H1 (cell line): ENCODE data around the gene DIDO1. TPM values are rescaled to one million over a fixed set of nuclear protein-coding genes. Genes with fewer than 3 reads are reported as not detected.

Source experiments
- CTCF ChIA-PET: fragments of 300-600 bp; sonication (Branson Sonifier 250); formaldehyde crosslinking; loops from one replicate; lab custom pipeline; 2021; ENCODE audit not compliant: partially characterized antibody; lab: Charles Lee
- POLR2A ChIA-PET: fragments of 300-600 bp; sonication (Branson Sonifier 250); formaldehyde crosslinking; loops from one replicate; lab custom pipeline; 2021; ENCODE audit warnings: inconsistent platforms; ENCODE audit not compliant: partially characterized antibody; lab: Charles Lee
- DNase-seq, 2 experiments: peaks; one replicate each; pipeline versions ENCODE4 v3.0.0 to v3.0.0-alpha.2; 2010 to 2022; ENCODE audit warnings: low spot score in 2 of 2, low read depth in 1 of 2, mixed read lengths in 1 of 2
- FAIRE-seq: peaks from 2 replicates; lab custom pipeline; 2011; peaks lifted over from hg19 to GRCh38; lab: Jason Lieb, UNC
- H2AFZ ChIP-seq: 2 replicates; pipeline ENCODE4 v1.8.1; 2012; ENCODE audit warnings: low read length, inconsistent platforms
- H2AK5ac ChIP-seq: 2 replicates; pipeline ENCODE4 v1.6.1; 2013; ENCODE audit warnings: low read depth, low read length
- H2BK120ac ChIP-seq: replicated peaks from 2 replicates; pipeline ENCODE3; 2013; ENCODE audit warnings: low read depth, low read length, inconsistent platforms
- H2BK12ac ChIP-seq: 2 replicates; pipeline ENCODE4 v1.6.1; 2013; ENCODE audit warnings: low read depth, low read length
- H2BK15ac ChIP-seq: 2 replicates; pipeline ENCODE4 v1.6.1; 2013; ENCODE audit warnings: low read length
- H2BK20ac ChIP-seq: 2 replicates; pipeline ENCODE4 v1.6.1; 2013; ENCODE audit warnings: low read length
- H2BK5ac ChIP-seq: 2 replicates; pipeline ENCODE4 v1.6.1; 2013; ENCODE audit warnings: low read depth, low read length
- H3K14ac ChIP-seq: 2 replicates; pipeline ENCODE4 v1.6.1; 2013; ENCODE audit warnings: inconsistent platforms; ENCODE audit not compliant: insufficient read length
- H3K18ac ChIP-seq: 2 replicates; pipeline ENCODE4 v1.6.1; 2013; ENCODE audit warnings: low read length; ENCODE audit errors: extremely low read depth
- H3K23ac ChIP-seq: 2 replicates; pipeline ENCODE4 v1.6.1; 2013; ENCODE audit warnings: inconsistent platforms; ENCODE audit not compliant: insufficient read length
- H3K23me2 ChIP-seq: 2 replicates; pipeline ENCODE4 v1.6.1; 2013; ENCODE audit warnings: low read depth, low read length
- H3K27ac ChIP-seq: 2 replicates; pipeline ENCODE4 v1.6.1; 2011; ENCODE audit warnings: low read depth, low read length, inconsistent platforms
- H3K27me3 ChIP-seq, 4 experiments: replicated peaks in 1 of 4; 1 replicate in 1 of 4; 2 replicates in 3 of 4; pipeline versions ENCODE4 v1.6.1 to v1.8.1; 2011 to 2013; ENCODE audit warnings: low read length in 3 of 4, mild to moderate bottlenecking in 3 of 4, inconsistent platforms in 2 of 4, mixed read lengths in 2 of 4, moderate library complexity in 1 of 4; ENCODE audit not compliant: control insufficient read depth in 3 of 4, insufficient read depth in 3 of 4; ENCODE audit errors: extremely low read depth in 1 of 4
- H3K36me3 ChIP-seq, 4 experiments: 2 replicates each; pipeline versions ENCODE4 v1.6.1 to v1.8.1; 2011 to 2013; ENCODE audit warnings: mild to moderate bottlenecking in 4 of 4, low read length in 3 of 4, moderate library complexity in 2 of 4, control low read depth in 1 of 4, inconsistent platforms in 1 of 4; ENCODE audit not compliant: insufficient read depth in 4 of 4, control insufficient read depth in 2 of 4
- H3K4ac ChIP-seq: replicated peaks from 2 replicates; pipeline ENCODE3; 2013; ENCODE audit warnings: low read length, low read depth, mixed read lengths, inconsistent platforms; ENCODE audit not compliant: insufficient read length
- H3K4me1 ChIP-seq, 4 experiments: replicated peaks in 1 of 4; 1 replicate in 1 of 4; 2 replicates in 3 of 4; pipeline versions ENCODE4 v1.6.1 to v1.8.1; 2011 to 2013; ENCODE audit warnings: low read length in 3 of 4, inconsistent platforms in 2 of 4, mixed read lengths in 1 of 4; ENCODE audit not compliant: insufficient read depth in 4 of 4, control insufficient read depth in 3 of 4
- H3K4me2 ChIP-seq, 2 experiments: 2 replicates each; pipeline versions ENCODE4 v1.6.1 to v1.8.1; 2011 to 2013; ENCODE audit warnings: low read depth in 2 of 2, low read length in 2 of 2, control low read depth in 1 of 2, inconsistent platforms in 1 of 2, mild to moderate bottlenecking in 1 of 2; ENCODE audit not compliant: insufficient read depth in 1 of 2
- H3K4me3 ChIP-seq, 4 experiments: fragments of 200-600, 300-600 bp in 1 of 4; sonication (generic), shearing (Covaris generic), sonication (Bioruptor Twin) in 1 of 4; 2 replicates each; pipeline versions ENCODE4 v1.5.1 to v1.8.1; 2011 to 2016; ENCODE audit warnings: low read length in 4 of 4, low read depth in 3 of 4, control low read depth in 2 of 4, inconsistent platforms in 2 of 4, mild to moderate bottlenecking in 2 of 4, mixed read lengths in 1 of 4, moderate library complexity in 1 of 4; ENCODE audit not compliant: insufficient read depth in 2 of 4; ENCODE audit errors: extremely low read depth in 1 of 4
- H3K56ac ChIP-seq: replicated peaks from 2 replicates; pipeline ENCODE3; 2013; ENCODE audit warnings: low read depth, mild to moderate bottlenecking, mixed read lengths, low read length, inconsistent platforms; ENCODE audit not compliant: insufficient read length
- H3K79me1 ChIP-seq: 2 replicates; pipeline ENCODE4 v1.6.1; 2013; ENCODE audit warnings: low read depth, low read length, control low read depth
- H3K79me2 ChIP-seq, 2 experiments: 2 replicates each; pipeline versions ENCODE4 v1.6.1 to v1.8.1; 2012 to 2013; ENCODE audit warnings: low read length in 2 of 2, mild to moderate bottlenecking in 2 of 2, inconsistent platforms in 1 of 2; ENCODE audit not compliant: insufficient read depth in 2 of 2, control insufficient read depth in 1 of 2
- H3K9ac ChIP-seq, 4 experiments: replicated peaks in 1 of 4; 1 replicate in 1 of 4; 2 replicates in 3 of 4; pipeline versions ENCODE4 v1.6.1 to v1.8.1; 2011 to 2013; ENCODE audit warnings: low read depth in 3 of 4, low read length in 3 of 4, control low read depth in 2 of 4, mild to moderate bottlenecking in 2 of 4, moderate library complexity in 2 of 4, inconsistent platforms in 1 of 4; ENCODE audit errors: extremely low read depth in 1 of 4
- H3K9me3 ChIP-seq, 2 experiments: 2 replicates each; pipeline versions ENCODE4 v1.6.1 to v1.8.1; 2012 to 2013; ENCODE audit warnings: mild to moderate bottlenecking in 2 of 2, moderate library complexity in 2 of 2, control low read depth in 1 of 2, inconsistent platforms in 1 of 2, low read depth in 1 of 2, low read length in 1 of 2, mixed read lengths in 1 of 2; ENCODE audit not compliant: insufficient read depth in 2 of 2
- H4K20me1 ChIP-seq, 2 experiments: replicated peaks in 1 of 2; 2 replicates each; pipeline versions ENCODE3 to v1.8.1; 2011 to 2013; ENCODE audit warnings: inconsistent platforms in 2 of 2, low read length in 2 of 2, mild to moderate bottlenecking in 1 of 2; ENCODE audit not compliant: insufficient read depth in 2 of 2, control insufficient read depth in 1 of 2
- H4K5ac ChIP-seq: 2 replicates; pipeline ENCODE4 v1.6.1; 2013; ENCODE audit warnings: low read length, low read depth, mixed read lengths, inconsistent platforms; ENCODE audit not compliant: insufficient read length
- H4K8ac ChIP-seq: 2 replicates; pipeline ENCODE4 v1.8.0; 2013; ENCODE audit warnings: mild to moderate bottlenecking, moderate library complexity, low read length, inconsistent platforms; ENCODE audit not compliant: insufficient read depth; ENCODE audit errors: extremely low read depth
- H4K91ac ChIP-seq: replicated peaks from 2 replicates; pipeline ENCODE3; 2013; ENCODE audit warnings: low read length, mixed read lengths, inconsistent platforms; ENCODE audit not compliant: insufficient read length
- NANOG ChIP-seq: IDR thresholded peaks from 2 replicates; pipeline ENCODE4 v1.6.1; 2011; ENCODE audit warnings: low read length, low read depth, mild to moderate bottlenecking, inconsistent platforms; ENCODE audit not compliant: insufficient read depth, poor library complexity, severe bottlenecking
- SAP30 ChIP-seq: fragments of 300-600 bp; sonication (generic); IDR thresholded peaks from 2 replicates; pipeline ENCODE4 v1.7.1; 2012; ENCODE audit warnings: low read length, moderate library complexity, mild to moderate bottlenecking, inconsistent platforms; ENCODE audit not compliant: insufficient read depth, insufficient replicate concordance
- USF2 ChIP-seq: IDR thresholded peaks from 2 replicates; pipeline ENCODE4 v1.6.1; 2011; ENCODE audit warnings: low read length, improper control_type of control experiment
- WGBS, 2 experiments: shearing (Covaris generic) in 1 of 2; methylation state at CpG; one replicate each; pipeline versions ENCODE4 v1.1.6 to v1.1.7; 2013 to 2015; ENCODE audit warnings: low lambda C conversion rate in 2 of 2, mixed read lengths in 2 of 2, inconsistent platforms in 1 of 2, low coverage in 1 of 2, missing lambda C conversion rate in 1 of 2; ENCODE audit not compliant: insufficient replicate concordance in 2 of 2, insufficient coverage in 1 of 2, insufficient read length in 1 of 2; ENCODE audit errors: extremely low coverage in 1 of 2, missing lambda C conversion rate in 1 of 2; 5-methylcytosine and 5-hydroxymethylcytosine counted together
- polyA plus RNA-seq, 7 experiments: library from polyadenylated mRNA; depleted of rRNA in 3 of 7; stranded (reverse) in 5 of 7; unstranded in 2 of 7; fragments of >200 nt in 5 of 7; fragments of 200-250 nt in 2 of 7; gene quantifications; 1 replicate in 5 of 7; 2 replicates in 1 of 7; 4 replicates in 1 of 7; pipeline versions ENCODE4 v1.2.1 to v1.2.3, GENCODE V29; 2011 to 2013; ENCODE audit warnings: missing spikeins in 2 of 7, mixed read lengths in 2 of 7
- total RNA-seq: library from RNA; stranded (reverse); fragmentation: NEBNext Ultra II Directional; extraction: Animal tissue kit (Norgen Biotek cat#: 25700); gene quantifications from 2 replicates; pipeline ENCODE4 v1.2.1, GENCODE V29; 2021

Gene DIDO1
- total and polyA plus RNA-seq, 2 of the 8 experiments (the other 6 are each of a cell fraction or from before 2014, with no cell fraction given): 53.6 to 82.8 TPM

- H3K18ac ChIP-seq: no peak overlapping the region
- peaks cover 9% of the 10 kb centered on the region; the same call in 1 of the 2 replicates for H3K23me2 ChIP-seq
- H3K27me3 ChIP-seq: peaks cover 0 to 7% (median 4%) of the 10 kb centered on the region in 4 experiments; a peak in 5 of 7 replicates
- no peak overlapping the region for H2AFZ ChIP-seq
- no peak overlapping the region for H2BK15ac ChIP-seq
- H3K79me2 ChIP-seq: peaks cover 0 to 6% of the 10 kb centered on the region in 2 experiments; a peak in 2 of 4 replicates
- H3K79me1 ChIP-seq: 0 out of 2 replicates have a peak, but pooled peaks cover 2% of the 10 kb centered on the region
- H3K56ac ChIP-seq: no peak overlapping the region
- H4K5ac ChIP-seq: no peak overlapping the region
- no peak overlapping the region for H3K14ac ChIP-seq
- H3K27ac ChIP-seq: no peak overlapping the region
- H2AK5ac ChIP-seq: no peak overlapping the region
- FAIRE-seq (no peak), DNase-seq (no peak)
- H2BK120ac ChIP-seq: no peak overlapping the region
- no peak overlapping the region for H2BK12ac ChIP-seq
- no peaks in the 10 kb centered on the region for H3K36me3 ChIP-seq
- 95% methylated on average over 7 of the region's 7 CpGs; no CpG with 5 or more reads in 1 of the 2 experiments for WGBS, 2 experiments
- CTCF ChIA-PET: interaction anchor here (1.3 to 2.0 kb wide), 3 partner anchors 12 to 30 kb away, joined by 3 to 6 read pairs (median 4); no protein-coding TSS in a partner anchor
- H3K4ac ChIP-seq: no peak overlapping the region
- H3K4me1 ChIP-seq: peaks cover 3 to 18% (median 13%) of the 10 kb centered on the region in 4 experiments
- TF ChIP-seq USF2 (no peak), NANOG (no peak), SAP30 (no peak)
- H4K20me1 ChIP-seq: peaks cover 0 to 6% of the 10 kb centered on the region in 2 experiments
- no peak overlapping the region for H3K4me3 ChIP-seq
- H3K9ac ChIP-seq: no peak overlapping the region
- no peak overlapping the region for H4K91ac ChIP-seq
- no peak overlapping the region for H2BK5ac ChIP-seq
- no peak overlapping the region; the same call in 1 of the 2 replicates for H4K8ac ChIP-seq
- POLR2A ChIA-PET: no interaction called here
- H3K9me3 ChIP-seq: no peaks in the 10 kb centered on the region; a peak in 1 of 4 replicates
- H3K4me2 ChIP-seq: no peak overlapping the region
- no peak overlapping the region for H2BK20ac ChIP-seq
- H3K23ac ChIP-seq: no peak overlapping the region
These were observed 62.1 kb downstream of the DIDO1 start for GRCh38 chr20:62864207-62864606.
